HepG2 (cell line): ENCODE results near the gene CDC6. TPM values are rescaled to one million over a fixed set of nuclear protein-coding genes. Genes with fewer than 3 reads are reported as not detected.

ENCODE experiments used
- ARID4A ChIP-seq: sonication (generic); formaldehyde crosslinking; IDR thresholded peaks from 2 replicates; pipeline ENCODE4 v1.5.0; 2020; ENCODE audit warnings: mild to moderate bottlenecking, missing genetic modification reagents, borderline replicate concordance
- CBX5 ChIP-seq: sonication (generic); formaldehyde crosslinking; IDR thresholded peaks from 2 replicates; pipeline ENCODE4 v1.4.0; 2020; ENCODE audit warnings: missing genetic modification reagents, borderline replicate concordance
- GRHL1 ChIP-seq: sonication (generic); formaldehyde crosslinking; conservative IDR thresholded peaks from 2 replicates; pipeline ENCODE4 v1.8.0; 2022; ENCODE audit warnings: missing genetic modification reagents
- HHEX ChIP-seq: IDR thresholded peaks from 2 replicates; pipeline ENCODE4 v1.6.1; 2016; ENCODE audit warnings: control low read depth
- IKZF5 ChIP-seq: IDR thresholded peaks from 2 replicates; pipeline ENCODE4 v1.6.1; 2018; ENCODE audit warnings: missing genetic modification reagents, mild to moderate bottlenecking, missing compliant biosample characterization
- KLF11 ChIP-seq: IDR thresholded peaks from 2 replicates; pipeline ENCODE4 v1.6.1; 2016; ENCODE audit warnings: missing compliant biosample characterization
- NFYB ChIP-seq: sonication (generic); formaldehyde crosslinking; IDR thresholded peaks from 2 replicates; pipeline ENCODE4 v1.4.0; 2020; ENCODE audit warnings: missing genetic modification reagents
- ZNF343 ChIP-seq: sonication (generic); formaldehyde crosslinking; IDR thresholded peaks from 2 replicates; pipeline ENCODE4 v1.4.0; 2020; ENCODE audit warnings: mild to moderate bottlenecking, missing genetic modification reagents
- ZNF83 ChIP-seq: sonication (generic); formaldehyde crosslinking; IDR thresholded peaks from 2 replicates; pipeline ENCODE4 v1.4.0; 2020; ENCODE audit warnings: missing genetic modification reagents, mild to moderate bottlenecking, borderline replicate concordance
- ZSCAN21 ChIP-seq: sonication (generic); formaldehyde crosslinking; IDR thresholded peaks from 2 replicates; pipeline ENCODE4 v1.8.0; 2022; ENCODE audit warnings: mild to moderate bottlenecking, missing genetic modification reagents, moderate library complexity, borderline replicate concordance
- polyA plus RNA-seq, 8 experiments: library from polyadenylated mRNA; depleted of rRNA in 3 of 8; stranded (reverse) in 7 of 8; unstranded in 1 of 8; fragments of >200 nt; fragmentation: Illumina TruSeq in 4 of 8; extraction: Trizol in 4 of 8; gene quantifications; 2 replicates each; pipeline versions ENCODE4 v1.2.1 to v1.2.3, GENCODE V29; 2011 to 2016; ENCODE audit warnings: low read depth in 4 of 8, missing spikeins in 1 of 8, mixed read lengths in 1 of 8; ENCODE audit not compliant: insufficient read depth in 1 of 8
- total RNA-seq, 5 experiments: library from RNA; depleted of rRNA; stranded (reverse); fragments of >200 nt; fragmentation: Illumina TruSeq; extraction: Trizol; gene quantifications; 2 replicates each; pipeline ENCODE4 v1.2.3, GENCODE V29; 2016; ENCODE audit warnings: low read depth in 1 of 5
- TF ChIP-seq, protein P1 (sequence below): sonication (generic); formaldehyde crosslinking; IDR thresholded peaks from 2 replicates; pipeline ENCODE4 v1.4.0; 2020; ENCODE audit warnings: mild to moderate bottlenecking, missing genetic modification reagents

CDC6 gene
- total and polyA plus RNA-seq, 2 of the 13 experiments (the other 11 are each of a cell fraction or from before 2014, with no cell fraction given): 17.4 to 114 TPM

GRCh38 chr17:40345161-40345993, 57.7 kb downstream of the CDC6 start (continued):
- TF ChIP-seq, protein P1, sequence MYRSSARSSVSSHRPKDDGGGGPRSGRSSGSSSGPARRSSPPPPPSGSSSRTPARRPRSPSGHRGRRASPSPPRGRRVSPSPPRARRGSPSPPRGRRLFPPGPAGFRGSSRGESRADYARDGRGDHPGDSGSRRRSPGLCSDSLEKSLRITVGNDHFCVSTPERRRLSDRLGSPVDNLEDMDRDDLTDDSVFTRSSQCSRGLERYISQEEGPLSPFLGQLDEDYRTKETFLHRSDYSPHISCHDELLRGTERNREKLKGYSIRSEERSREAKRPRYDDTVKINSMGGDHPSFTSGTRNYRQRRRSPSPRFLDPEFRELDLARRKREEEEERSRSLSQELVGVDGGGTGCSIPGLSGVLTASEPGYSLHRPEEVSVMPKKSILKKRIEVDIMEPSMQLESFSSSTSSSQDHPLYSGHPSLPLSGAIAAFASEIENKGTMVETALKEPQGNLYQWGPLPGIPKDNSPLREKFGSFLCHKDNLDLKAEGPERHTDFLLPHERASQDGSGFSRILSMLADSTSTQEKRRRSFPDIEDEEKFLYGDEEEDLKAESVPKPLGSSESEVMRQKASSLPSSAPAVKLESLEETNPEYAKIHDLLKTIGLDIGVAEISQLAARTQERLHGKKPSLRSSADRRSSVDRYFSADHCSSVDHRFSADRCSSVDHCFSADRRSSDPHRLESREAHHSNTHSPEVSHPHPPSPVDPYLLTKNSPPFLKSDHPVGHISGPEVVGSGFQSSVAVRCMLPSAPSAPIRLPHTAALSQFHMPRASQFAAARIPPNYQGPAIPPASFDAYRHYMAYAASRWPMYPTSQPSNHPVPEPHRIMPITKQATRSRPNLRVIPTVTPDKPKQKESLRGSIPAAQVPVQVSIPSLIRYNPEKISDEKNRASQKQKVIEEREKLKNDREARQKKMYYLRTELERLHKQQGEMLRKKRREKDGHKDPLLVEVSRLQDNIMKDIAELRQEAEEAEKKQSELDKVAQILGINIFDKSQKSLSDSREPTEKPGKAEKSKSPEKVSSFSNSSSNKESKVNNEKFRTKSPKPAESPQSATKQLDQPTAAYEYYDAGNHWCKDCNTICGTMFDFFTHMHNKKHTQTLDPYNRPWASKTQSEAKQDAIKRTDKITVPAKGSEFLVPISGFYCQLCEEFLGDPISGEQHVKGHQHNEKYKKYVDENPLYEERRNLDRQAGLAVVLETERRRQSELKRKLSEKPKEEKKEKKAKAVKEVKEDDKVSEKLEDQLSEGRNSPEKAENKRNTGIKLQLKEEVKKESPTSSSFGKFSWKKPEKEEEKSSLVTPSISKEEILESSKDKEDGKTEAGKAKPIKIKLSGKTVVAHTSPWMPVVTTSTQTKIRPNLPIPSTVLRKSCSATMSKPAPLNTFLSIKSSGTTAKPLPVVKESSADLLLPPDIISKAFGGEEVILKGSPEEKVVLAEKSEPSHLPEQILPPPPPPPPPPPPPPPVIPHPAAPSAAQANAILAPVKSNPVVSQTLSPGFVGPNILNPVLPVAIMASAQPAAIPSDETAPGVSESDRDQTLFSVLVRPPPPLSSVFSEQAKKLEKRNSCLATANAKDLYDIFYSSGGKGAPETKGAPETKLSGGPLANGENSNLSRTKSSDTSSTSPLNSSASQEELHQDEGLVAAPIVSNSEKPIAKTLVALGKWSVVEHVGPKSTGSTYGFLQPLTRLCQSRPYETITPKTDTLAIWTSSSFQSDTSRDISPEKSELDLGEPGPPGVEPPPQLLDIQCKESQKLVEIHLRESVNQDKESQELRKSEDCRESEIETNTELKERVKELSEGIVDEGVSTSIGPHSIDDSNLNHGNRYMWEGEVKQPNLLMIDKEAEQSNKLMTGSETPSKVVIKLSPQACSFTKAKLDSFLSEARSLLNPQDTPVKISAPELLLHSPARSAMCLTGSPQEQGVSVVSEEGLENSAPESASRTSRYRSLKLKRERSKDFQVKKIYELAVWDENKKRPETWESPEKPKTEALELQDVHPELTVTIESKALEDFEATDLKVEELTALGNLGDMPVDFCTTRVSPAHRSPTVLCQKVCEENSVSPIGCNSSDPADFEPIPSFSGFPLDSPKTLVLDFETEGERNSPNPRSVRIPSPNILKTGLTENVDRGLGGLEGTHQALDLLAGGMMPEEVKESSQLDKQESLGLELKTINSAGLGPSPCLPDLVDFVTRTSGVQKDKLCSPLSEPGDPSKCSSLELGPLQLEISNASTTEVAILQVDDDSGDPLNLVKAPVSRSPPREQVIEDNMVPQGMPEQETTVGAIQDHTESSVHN (CRISPR knock-in tag): no peak
- peak; percentile 63 for TF ChIP-seq ZSCAN21 (CRISPR knock-in tag)
- TF ChIP-seq NFYB (CRISPR knock-in tag): peak; percentile 46
- TF ChIP-seq CBX5: no peak; the same call in 1 of the 2 replicates
- peak; percentile 82 for TF ChIP-seq ARID4A (CRISPR knock-in tag)
- peak; percentile 88; the same call in 1 of the 2 replicates for TF ChIP-seq ZNF83
- peak; percentile 59 for TF ChIP-seq ZNF343 (CRISPR knock-in tag)
- peak; percentile 70 for TF ChIP-seq IKZF5 (CRISPR knock-in tag)
- TF ChIP-seq HHEX (CRISPR knock-in tag): no peak
- TF ChIP-seq KLF11 (CRISPR knock-in tag): 0 out of 2 replicates have a peak, but pooled peaks have one; percentile 34
- TF ChIP-seq GRHL1: no peak
